HUES48 (cell line): Measurements from ENCODE around the gene PTPRG.

Source experiments
- H3K27ac ChIP-seq: one replicate; pipeline ENCODE4 v1.7.0; 2013; ENCODE audit warnings: low read depth, low read length, inconsistent platforms
- H3K27me3 ChIP-seq: 2 replicates; pipeline ENCODE4 v1.6.1; 2013; ENCODE audit warnings: mild to moderate bottlenecking, low read length; ENCODE audit not compliant: control insufficient read depth, insufficient read depth
- H3K36me3 ChIP-seq: 2 replicates; pipeline ENCODE4 v1.6.1; 2013; ENCODE audit warnings: low read length; ENCODE audit not compliant: control insufficient read depth, insufficient read depth
- H3K4me1 ChIP-seq: 2 replicates; pipeline ENCODE4 v1.6.1; 2013; ENCODE audit warnings: mild to moderate bottlenecking, low read length; ENCODE audit not compliant: control insufficient read depth, insufficient read depth
- H3K4me3 ChIP-seq: 2 replicates; pipeline ENCODE4 v1.5.1; 2013; ENCODE audit warnings: mild to moderate bottlenecking, low read depth, low read length
- H3K9ac ChIP-seq: 2 replicates; pipeline ENCODE4 v1.6.1; 2013; ENCODE audit warnings: mild to moderate bottlenecking, low read depth, low read length, moderate library complexity
- H3K9me3 ChIP-seq: 2 replicates; pipeline ENCODE4 v1.6.1; 2013; ENCODE audit warnings: low read length; ENCODE audit not compliant: control insufficient read depth, insufficient read depth

The PTPRG gene

GRCh38 chr3:61562721-61563312, 1.4 kb downstream of the PTPRG start:
- Histone ChIP-seq H3K27me3 (peaks cover 14% of the 10 kb centered on the region), H3K9ac (peak overlapping the region; percentile 67), H3K36me3 (0 out of 2 replicates have a peak, but pooled peaks cover 16% of the 10 kb centered on the region), H3K9me3 (no peaks in the 10 kb centered on the region), H3K4me3 (peak overlapping the region; percentile 75), H3K4me1 (peaks cover 33% of the 10 kb centered on the region), H3K27ac (no peak overlapping the region)

DNA sequence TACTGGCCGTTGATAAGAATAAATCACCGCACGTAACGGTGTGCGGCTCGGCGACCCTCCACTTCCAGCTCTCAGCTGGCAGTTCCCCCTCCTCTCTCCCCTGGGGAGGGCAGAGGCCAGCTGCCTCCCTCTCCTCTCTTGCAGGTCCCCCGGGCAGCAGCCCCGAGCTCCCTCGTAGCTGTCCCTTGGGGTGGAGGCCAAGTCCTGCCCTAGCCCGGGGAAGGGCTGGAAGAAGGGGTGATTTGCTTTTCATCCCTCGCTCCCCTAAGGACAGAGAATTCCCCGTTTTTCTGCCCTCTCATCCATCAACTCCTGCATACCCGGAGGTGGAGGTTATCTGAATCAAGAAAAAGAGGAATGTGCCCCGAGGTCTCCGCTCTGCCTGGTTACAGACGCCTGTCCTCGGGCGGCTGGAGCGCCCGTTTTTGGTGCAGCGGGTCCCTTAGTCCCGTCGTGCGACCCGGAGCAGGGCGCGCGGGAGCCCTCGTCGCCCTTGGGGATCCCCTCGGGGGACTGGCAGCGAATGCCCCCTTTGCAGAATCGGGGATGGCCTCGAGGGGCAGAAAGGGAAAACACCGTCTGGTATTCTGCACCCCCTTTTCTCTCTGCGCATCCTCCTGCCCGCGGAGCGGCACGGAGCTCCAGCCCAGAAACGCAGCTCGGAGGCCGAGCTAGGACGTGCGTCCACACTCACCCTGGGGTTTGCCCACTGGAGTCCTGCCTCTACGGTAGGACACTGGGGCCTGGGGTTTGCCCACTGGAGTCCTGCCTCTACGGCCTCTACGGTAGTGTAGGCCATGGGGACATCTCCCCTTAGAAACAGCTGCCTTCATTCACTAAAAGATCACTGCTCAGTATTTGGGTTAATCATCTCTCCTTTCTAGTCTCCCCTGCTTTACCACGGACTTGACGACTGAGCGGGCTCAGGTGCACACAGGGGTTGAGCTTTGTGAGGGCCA, 2.2 kb downstream of the PTPRG start:
- Histone ChIP-seq H3K27me3 (peaks cover 14% of the 10 kb centered on the region), H3K9me3 (no peaks in the 10 kb centered on the region), H3K9ac (peak overlapping the region; percentile 65), H3K36me3 (0 out of 2 replicates have a peak, but pooled peaks cover 16% of the 10 kb centered on the region), H3K27ac (no peak overlapping the region), H3K4me3 (peak overlapping the region; percentile 75), H3K4me1 (peaks cover 33% of the 10 kb centered on the region)

DNA sequence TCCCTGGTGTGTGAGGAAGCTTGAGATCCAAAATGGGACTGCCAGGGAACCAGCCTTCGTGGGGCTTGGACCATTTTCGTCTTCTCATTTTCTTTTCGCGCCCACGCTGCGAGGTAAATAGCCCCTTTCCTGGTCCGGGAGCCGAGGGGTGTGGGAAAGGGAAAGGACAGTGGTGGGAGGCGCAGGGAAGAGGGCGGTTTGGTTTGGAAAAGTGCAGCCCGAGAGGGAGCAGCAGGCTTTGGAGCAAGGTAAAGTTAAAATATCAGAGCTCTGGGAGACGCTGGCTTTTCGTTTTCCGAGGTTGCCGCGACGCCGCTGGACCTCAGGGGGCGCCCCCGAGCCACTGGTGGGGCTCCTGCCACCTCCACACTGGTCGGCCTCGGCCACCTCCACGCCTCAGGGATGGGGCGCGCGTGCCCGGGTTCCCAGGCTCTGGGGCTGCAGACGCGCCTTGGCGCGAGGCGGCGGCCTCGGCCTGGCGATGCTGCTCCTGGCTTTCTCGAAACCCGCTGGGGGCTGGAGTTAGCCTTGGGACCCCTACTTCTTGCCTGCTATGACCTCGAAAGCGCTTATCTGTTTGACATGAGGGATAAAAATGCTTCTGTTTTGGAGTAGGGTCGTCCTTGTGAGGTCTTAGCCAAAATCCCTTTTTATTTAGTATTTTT, 3.2 kb downstream of the PTPRG start:
- no peaks in the 10 kb centered on the region for H3K9me3 ChIP-seq
- peak overlapping the region; percentile 75 for H3K4me3 ChIP-seq
- H3K4me1 ChIP-seq, result peaks cover 28% of the 10 kb centered on the region
- peak overlapping the region; percentile 44 for H3K27ac ChIP-seq
- H3K27me3 ChIP-seq, result peaks cover 14% of the 10 kb centered on the region
- H3K9ac ChIP-seq, result peak overlapping the region; percentile 25
- 0 out of 2 replicates have a peak, but pooled peaks cover 16% of the 10 kb centered on the region for H3K36me3 ChIP-seq

- Histone ChIP-seq H3K4me1 (peaks cover 32% of the 10 kb centered on the region), H3K9me3 (no peaks in the 10 kb centered on the region), H3K9ac (no peak overlapping the region), H3K4me3 (no peak overlapping the region), H3K27ac (no peak overlapping the region), H3K36me3 (peaks cover 24% of the 10 kb centered on the region; the same call in 1 of the 2 replicates), H3K27me3 (peaks cover 14% of the 10 kb centered on the region)
Measured at GRCh38 chr3:61565569-61565968, 4.2 kb downstream of the PTPRG start.

GRCh38 chr3:61568127-61568526, 6.8 kb downstream of the PTPRG start:
- no peak overlapping the region for H3K9ac ChIP-seq
- H3K4me3 ChIP-seq, result no peak overlapping the region
- peaks cover 13% of the 10 kb centered on the region for H3K27me3 ChIP-seq
- peaks cover 52% of the 10 kb centered on the region for H3K4me1 ChIP-seq
- H3K9me3 ChIP-seq, result no peaks in the 10 kb centered on the region
- H3K36me3 ChIP-seq, result peaks cover 24% of the 10 kb centered on the region; the same call in 1 of the 2 replicates
- no peak overlapping the region for H3K27ac ChIP-seq

DNA sequence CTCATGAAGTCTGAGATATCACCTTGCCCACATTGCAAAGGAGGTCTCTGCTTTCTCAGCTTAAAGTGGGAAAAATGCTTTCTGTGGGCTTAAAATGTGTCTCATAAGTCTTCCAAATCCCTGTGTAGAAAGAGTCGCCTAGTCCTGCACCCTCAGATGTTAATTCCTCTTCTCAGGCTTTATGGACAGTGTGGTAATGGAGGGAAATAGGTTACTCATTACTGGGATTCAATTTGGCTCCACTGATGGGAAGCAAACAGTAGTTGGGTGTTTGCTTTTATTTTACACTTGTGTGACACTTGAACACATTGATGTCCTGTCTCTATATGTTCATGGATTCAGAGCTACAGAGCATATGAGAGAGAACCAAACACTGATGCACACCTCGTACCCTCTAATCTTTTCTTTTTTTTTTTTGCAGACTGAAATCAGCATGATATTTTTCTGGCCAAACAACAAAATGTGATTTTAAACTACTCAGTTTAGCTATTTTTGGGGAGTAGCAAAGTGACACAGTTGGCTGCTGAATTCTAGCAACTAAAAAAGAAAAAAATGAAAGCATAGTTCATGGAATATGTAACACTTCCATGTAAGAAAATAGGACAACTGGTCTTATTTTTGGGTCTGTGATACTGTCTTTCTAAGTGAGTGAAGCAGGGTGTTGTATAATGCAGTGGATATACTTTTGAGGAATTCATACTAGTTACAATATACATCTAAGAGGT, 8.6 kb downstream of the PTPRG start:
- H3K4me1 ChIP-seq, result peaks cover 67% of the 10 kb centered on the region
- H3K36me3 ChIP-seq, result peaks cover 22% of the 10 kb centered on the region; the same call in 1 of the 2 replicates
- no peak overlapping the region for H3K9ac ChIP-seq
- H3K27me3 ChIP-seq, result no peaks in the 10 kb centered on the region
- no peaks in the 10 kb centered on the region for H3K9me3 ChIP-seq
- no peak overlapping the region for H3K4me3 ChIP-seq
- no peak overlapping the region for H3K27ac ChIP-seq

DNA sequence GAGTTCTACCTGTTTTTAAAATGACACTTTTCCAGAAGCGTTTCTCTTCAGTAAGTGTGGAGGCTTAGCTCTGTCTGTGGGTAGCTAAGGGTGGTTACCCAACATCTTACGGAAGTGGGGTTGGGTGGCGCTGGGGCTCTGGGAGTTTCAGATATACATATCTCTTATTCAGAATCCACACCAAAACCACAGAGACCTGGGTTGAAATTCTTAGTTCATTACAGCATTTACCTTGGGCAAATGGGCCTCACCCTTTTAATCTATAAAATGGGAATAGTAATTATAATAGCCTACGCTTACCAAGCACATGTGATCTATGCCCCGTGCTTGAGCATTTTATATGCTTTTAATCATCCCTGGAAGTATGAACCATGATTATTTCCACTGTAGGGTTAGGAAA, 9.4 kb downstream of the PTPRG start:
- Histone ChIP-seq H3K4me1 (peaks cover 62% of the 10 kb centered on the region), H3K27me3 (no peaks in the 10 kb centered on the region)

DNA sequence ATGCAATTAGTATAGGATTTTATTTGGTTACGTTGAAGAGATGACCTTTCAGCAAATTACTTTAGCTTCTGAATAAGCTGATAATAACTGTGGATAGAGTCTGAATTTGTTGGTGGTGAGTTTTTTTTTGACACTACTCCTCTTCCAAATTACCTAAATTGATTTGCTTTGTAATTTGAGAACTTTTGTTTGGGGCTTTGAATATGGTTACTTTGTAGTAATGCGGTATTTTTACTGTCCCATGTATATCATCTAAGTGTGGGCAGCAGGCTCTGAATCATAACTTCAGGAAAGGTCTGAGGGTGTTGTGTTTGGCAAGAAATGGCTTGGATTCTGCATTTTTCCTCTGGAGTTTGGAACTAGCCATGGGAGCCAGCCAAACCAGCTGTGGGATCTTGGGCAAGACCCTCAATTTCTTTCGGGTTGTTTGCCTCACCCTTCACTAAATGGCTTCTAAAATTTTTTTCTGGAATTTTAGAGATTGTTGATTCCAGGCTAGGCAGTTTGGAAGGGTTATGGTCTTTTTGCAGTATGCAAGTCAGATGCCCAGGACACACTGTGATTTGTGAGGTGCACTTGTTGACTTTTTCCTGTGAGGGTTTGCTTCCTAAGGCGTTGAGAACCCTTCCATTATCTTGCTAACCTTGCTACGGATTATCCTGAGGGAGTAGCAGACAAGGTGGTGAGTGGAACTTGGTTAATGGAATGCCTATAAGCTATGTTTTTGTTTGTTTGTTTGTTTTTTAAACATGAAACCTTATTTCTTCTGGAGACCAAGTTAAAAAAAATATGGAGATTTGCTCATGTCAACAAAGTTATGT, 10.4 kb downstream of the PTPRG start:
- peaks cover 54% of the 10 kb centered on the region for H3K4me1 ChIP-seq
- peak overlapping the region; percentile 59 for H3K27ac ChIP-seq
- H3K9ac ChIP-seq, result no peak overlapping the region
- no peaks in the 10 kb centered on the region for H3K27me3 ChIP-seq
- H3K9me3 ChIP-seq, result no peaks in the 10 kb centered on the region
- no peak overlapping the region for H3K4me3 ChIP-seq
- peaks cover 8% of the 10 kb centered on the region; the same call in 1 of the 2 replicates for H3K36me3 ChIP-seq

More for the DNA sequence above, 9.4 kb downstream of the PTPRG start:
- Histone ChIP-seq H3K36me3 (peaks cover 14% of the 10 kb centered on the region; the same call in 1 of the 2 replicates), H3K9me3 (no peaks in the 10 kb centered on the region), H3K4me3 (no peak overlapping the region), H3K27ac (no peak overlapping the region), H3K9ac (no peak overlapping the region)

DNA sequence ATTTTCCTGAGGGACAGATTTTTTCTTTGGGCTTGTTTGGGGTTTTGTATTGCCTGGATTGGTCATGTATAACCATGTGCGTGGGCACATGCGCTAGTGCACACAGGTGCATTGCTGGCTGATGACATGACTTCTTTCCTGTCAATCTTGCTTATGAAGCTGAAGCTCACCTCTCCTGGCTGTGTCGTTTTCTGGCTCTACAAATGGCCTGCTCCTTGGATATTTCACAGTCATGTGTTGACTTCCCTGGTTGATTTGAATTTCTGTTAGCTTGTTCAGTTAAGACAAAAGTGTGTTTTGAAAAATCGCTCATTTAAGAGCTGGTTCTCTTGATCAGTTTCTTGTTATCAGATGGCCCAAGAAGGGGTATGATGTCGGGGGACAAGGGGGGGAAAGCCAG, 11.5 kb downstream of the PTPRG start:
- H3K9ac ChIP-seq, result no peak overlapping the region
- H3K27me3 ChIP-seq, result no peaks in the 10 kb centered on the region
- H3K4me3 ChIP-seq, result no peak overlapping the region
- peaks cover 50% of the 10 kb centered on the region for H3K4me1 ChIP-seq
- no peak overlapping the region for H3K27ac ChIP-seq
- H3K36me3 ChIP-seq, result peaks cover 8% of the 10 kb centered on the region; the same call in 1 of the 2 replicates
- H3K9me3 ChIP-seq, result no peaks in the 10 kb centered on the region

GRCh38 chr3:61573441-61573840, 12.1 kb downstream of the PTPRG start:
- no peak overlapping the region for H3K4me3 ChIP-seq
- H3K9ac ChIP-seq, result no peak overlapping the region
- no peaks in the 10 kb centered on the region for H3K9me3 ChIP-seq
- no peak overlapping the region for H3K27ac ChIP-seq
- peaks cover 51% of the 10 kb centered on the region for H3K4me1 ChIP-seq
- H3K27me3 ChIP-seq, result no peaks in the 10 kb centered on the region
- H3K36me3 ChIP-seq, result peaks cover 8% of the 10 kb centered on the region; the same call in 1 of the 2 replicates
